MM.1S (cell line): ENCODE data around the gene HELZ2.

Source experiments
- DNase-seq: peaks from one replicate; pipeline ENCODE4 v3.0.0-alpha.2; 2015
- H2AFZ ChIP-seq: fragments of 300-600 bp; sonication (generic); 2 replicates; pipeline ENCODE4 v1.6.0; 2016; ENCODE audit warnings: antibody characterized with exemption, low read length
- H3F3A ChIP-seq: fragments of 300-600 bp; sonication (generic); 2 replicates; pipeline ENCODE4 v1.6.1; 2016; ENCODE audit warnings: mild to moderate bottlenecking, antibody characterized with exemption, low read length, moderate library complexity, mixed read lengths; ENCODE audit not compliant: insufficient read depth
- H3K27ac ChIP-seq: fragments of 300-600 bp; sonication (generic); 2 replicates; pipeline ENCODE4 v1.5.1; 2016; ENCODE audit warnings: mild to moderate bottlenecking, low read length
- H3K27me3 ChIP-seq: fragments of 300-600 bp; sonication (generic); replicated peaks from 2 replicates; pipeline ENCODE4 v1.6.0; 2016; ENCODE audit warnings: low read length; ENCODE audit not compliant: insufficient read depth
- H3K36me3 ChIP-seq: fragments of 300-600 bp; sonication (generic); replicated peaks from 2 replicates; pipeline ENCODE4 v1.6.1; 2016; ENCODE audit warnings: mild to moderate bottlenecking, low read length, mixed read lengths; ENCODE audit not compliant: insufficient read depth
- H3K4me1 ChIP-seq: fragments of 300-600 bp; sonication (generic); 2 replicates; pipeline ENCODE4 v1.6.1; 2016; ENCODE audit warnings: low read length, mixed read lengths
- H3K4me2 ChIP-seq: fragments of 300-600 bp; sonication (generic); 2 replicates; pipeline ENCODE4 v1.6.0; 2016; ENCODE audit warnings: low read depth, low read length
- H3K4me3 ChIP-seq: fragments of 300-600 bp; sonication (generic); 2 replicates; pipeline ENCODE4 v1.5.1; 2016; ENCODE audit warnings: low read length, mixed read lengths
- H3K79me2 ChIP-seq: fragments of 300-600 bp; sonication (generic); 2 replicates; pipeline ENCODE4 v1.6.1; 2016; ENCODE audit warnings: mixed run types, low read length, mixed read lengths
- H3K9ac ChIP-seq: fragments of 300-600 bp; sonication (generic); 2 replicates; pipeline ENCODE4 v1.6.1; 2016; ENCODE audit warnings: low read length, mixed read lengths
- H3K9me2 ChIP-seq: fragments of 300-600 bp; sonication (generic); replicated peaks from 2 replicates; pipeline ENCODE4 v1.6.1; 2016; ENCODE audit warnings: mild to moderate bottlenecking, low read length, mixed read lengths; ENCODE audit not compliant: insufficient read depth
- H3K9me3 ChIP-seq: fragments of 300-600 bp; sonication (generic); replicated peaks from 2 replicates; pipeline ENCODE4 v1.6.1; 2016; ENCODE audit warnings: mild to moderate bottlenecking, low read length, mixed read lengths; ENCODE audit not compliant: insufficient read depth
- H4K20me1 ChIP-seq: fragments of 300-600 bp; sonication (generic); 2 replicates; pipeline ENCODE4 v1.6.1; 2016; ENCODE audit warnings: mild to moderate bottlenecking, low read length, moderate library complexity, mixed read lengths; ENCODE audit not compliant: insufficient read depth
- EZH2 ChIP-seq: fragments of 300-600 bp; sonication (generic); optimal IDR thresholded peaks from 2 replicates; pipeline ENCODE3; 2017; ENCODE audit warnings: low read depth, mild to moderate bottlenecking, antibody characterized with exemption, low read length, mixed read lengths
- EZH2phosphoT487 ChIP-seq: fragments of 300-600 bp; sonication (generic); IDR thresholded peaks from 2 replicates; pipeline ENCODE4 v1.6.1; 2018; ENCODE audit warnings: antibody characterized with exemption, low read length
- TF ChIP-seq, protein P1 (sequence below): fragments of 300-600 bp; sonication (generic); IDR thresholded peaks from 2 replicates; pipeline ENCODE4 v1.5.1; 2016; ENCODE audit warnings: antibody characterized with exemption, low read length, mixed read lengths

HELZ2 gene

DNA sequence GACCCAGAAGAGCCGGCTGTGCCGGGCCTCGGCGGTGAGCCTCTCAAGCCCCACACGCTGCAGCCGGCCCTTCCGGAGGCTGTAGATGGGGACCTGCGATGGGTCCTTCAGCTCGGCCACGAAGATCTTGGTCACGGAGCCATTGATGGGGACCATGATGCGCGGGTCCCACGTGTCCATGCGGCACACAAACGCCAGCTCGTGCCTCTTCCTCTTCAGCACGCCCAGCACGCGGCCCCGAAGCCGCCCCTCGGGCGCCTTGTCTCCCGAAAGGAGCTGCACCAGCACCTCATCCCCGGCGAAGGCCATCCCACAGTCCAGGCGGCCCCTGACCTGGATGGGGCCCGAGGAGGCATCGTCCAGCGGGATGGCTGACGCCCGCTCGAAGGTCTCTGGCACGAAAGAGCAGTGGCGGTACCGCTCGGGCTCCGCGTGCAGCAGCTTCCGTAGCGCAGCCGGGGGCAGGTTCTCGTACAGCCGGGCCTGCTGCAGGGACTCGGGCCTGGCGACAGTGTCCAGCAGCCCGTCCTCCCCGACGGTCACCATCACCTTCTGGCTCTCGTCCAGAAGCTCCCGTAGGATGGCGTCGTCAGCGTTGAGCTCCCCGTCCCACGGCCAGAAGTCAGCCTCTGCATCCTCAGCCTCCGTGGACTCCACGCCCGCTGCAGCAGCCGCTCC is 8.9 kb downstream of the HELZ2 start:
- Histone ChIP-seq H3K27me3 (no peaks in the 10 kb centered on the region), H3K79me2 (no peaks in the 10 kb centered on the region), H3F3A (peaks cover 9% of the 10 kb centered on the region), H3K27ac (no peak overlapping the region), H3K9me2 (no peaks in the 10 kb centered on the region), H2AFZ (no peak overlapping the region), H3K36me3 (no peaks in the 10 kb centered on the region), H4K20me1 (no peaks in the 10 kb centered on the region), H3K4me1 (peaks cover 26% of the 10 kb centered on the region), H3K9ac (no peak overlapping the region), H3K9me3 (no peaks in the 10 kb centered on the region), H3K4me2 (no peak overlapping the region), H3K4me3 (no peak overlapping the region)
- TF ChIP-seq EZH2phosphoT487 (no peak), EZH2 (no peak)
- DNase-seq: no peak

- Histone ChIP-seq H3K9ac (no peak overlapping the region), H3F3A (peaks cover 9% of the 10 kb centered on the region), H3K27me3 (no peaks in the 10 kb centered on the region), H3K36me3 (no peaks in the 10 kb centered on the region), H3K79me2 (no peaks in the 10 kb centered on the region), H2AFZ (no peak overlapping the region), H4K20me1 (no peaks in the 10 kb centered on the region), H3K4me3 (no peak overlapping the region), H3K4me1 (peaks cover 21% of the 10 kb centered on the region), H3K27ac (no peak overlapping the region), H3K4me2 (no peak overlapping the region), H3K9me3 (no peaks in the 10 kb centered on the region), H3K9me2 (no peaks in the 10 kb centered on the region)
- TF ChIP-seq, protein P1, sequence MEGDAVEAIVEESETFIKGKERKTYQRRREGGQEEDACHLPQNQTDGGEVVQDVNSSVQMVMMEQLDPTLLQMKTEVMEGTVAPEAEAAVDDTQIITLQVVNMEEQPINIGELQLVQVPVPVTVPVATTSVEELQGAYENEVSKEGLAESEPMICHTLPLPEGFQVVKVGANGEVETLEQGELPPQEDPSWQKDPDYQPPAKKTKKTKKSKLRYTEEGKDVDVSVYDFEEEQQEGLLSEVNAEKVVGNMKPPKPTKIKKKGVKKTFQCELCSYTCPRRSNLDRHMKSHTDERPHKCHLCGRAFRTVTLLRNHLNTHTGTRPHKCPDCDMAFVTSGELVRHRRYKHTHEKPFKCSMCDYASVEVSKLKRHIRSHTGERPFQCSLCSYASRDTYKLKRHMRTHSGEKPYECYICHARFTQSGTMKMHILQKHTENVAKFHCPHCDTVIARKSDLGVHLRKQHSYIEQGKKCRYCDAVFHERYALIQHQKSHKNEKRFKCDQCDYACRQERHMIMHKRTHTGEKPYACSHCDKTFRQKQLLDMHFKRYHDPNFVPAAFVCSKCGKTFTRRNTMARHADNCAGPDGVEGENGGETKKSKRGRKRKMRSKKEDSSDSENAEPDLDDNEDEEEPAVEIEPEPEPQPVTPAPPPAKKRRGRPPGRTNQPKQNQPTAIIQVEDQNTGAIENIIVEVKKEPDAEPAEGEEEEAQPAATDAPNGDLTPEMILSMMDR: no peak
- TF ChIP-seq EZH2phosphoT487 (no peak), EZH2 (no peak)
- no peak for DNase-seq
Measured at GRCh38 chr20:63564036-63564810, 9.8 kb downstream of the HELZ2 start.

DNA sequence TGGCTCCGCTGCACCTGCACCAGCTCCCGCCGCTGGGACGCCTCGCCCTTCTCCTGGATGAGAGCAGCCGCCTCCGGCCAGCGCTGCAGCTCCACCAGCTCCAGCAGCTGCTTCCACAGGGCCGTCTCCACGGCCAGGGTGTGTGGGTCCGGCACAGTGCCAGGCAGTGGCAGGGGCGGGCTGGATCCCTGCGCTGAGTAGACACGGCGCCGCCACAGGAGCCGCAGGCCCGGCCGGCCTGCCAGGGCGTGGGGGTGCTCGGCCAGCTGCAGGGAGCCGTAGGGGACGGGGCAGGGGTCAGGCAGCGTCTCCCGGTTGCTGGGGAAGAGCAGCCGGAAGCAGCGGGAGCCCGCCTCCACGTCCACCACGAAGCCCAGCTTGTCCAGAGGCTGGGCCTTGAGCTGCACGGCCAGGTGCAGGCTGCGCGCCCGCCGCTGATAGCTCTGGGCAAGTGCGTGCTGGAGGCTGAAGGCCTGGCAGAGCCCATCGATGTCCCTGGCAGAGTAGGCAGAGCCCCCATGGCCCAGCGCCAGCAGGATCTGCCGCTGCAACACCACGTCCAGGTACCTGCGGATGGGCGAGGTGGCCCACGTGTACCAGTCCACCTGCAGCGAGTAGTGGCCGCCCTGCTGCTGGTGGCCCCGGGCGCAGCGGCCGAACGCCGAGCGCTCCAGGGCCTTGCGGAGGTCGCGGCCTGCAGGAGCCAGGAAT is 10.7 kb downstream of the HELZ2 start:
- Histone ChIP-seq H3K36me3 (no peaks in the 10 kb centered on the region), H3K9me3 (no peaks in the 10 kb centered on the region), H3K9ac (no peak overlapping the region), H3F3A (peaks cover 5% of the 10 kb centered on the region), H3K27me3 (no peaks in the 10 kb centered on the region), H3K9me2 (no peaks in the 10 kb centered on the region), H3K4me2 (no peak overlapping the region), H4K20me1 (no peaks in the 10 kb centered on the region), H2AFZ (no peak overlapping the region), H3K79me2 (no peaks in the 10 kb centered on the region), H3K4me3 (no peak overlapping the region), H3K27ac (no peak overlapping the region), H3K4me1 (peaks cover 12% of the 10 kb centered on the region)
- TF ChIP-seq, protein P1: no peak
- TF ChIP-seq EZH2phosphoT487 (no peak), EZH2 (no peak)
- no peak for DNase-seq
